Smooth muscle cell (in vitro differentiated cells): Measurements from ENCODE around the gene RSF1. TPM values are rescaled to one million over a fixed set of nuclear protein-coding genes. Genes with fewer than 3 reads are reported as not detected.

Experiments
- DNase-seq: peaks from one replicate; lab custom pipeline; 2025; ENCODE audit not compliant: unreplicated experiment; lab: John Stamatoyannopoulos, UW
- H2AFZ ChIP-seq: fragments of 200-600 bp; sonication (generic); 2 replicates; pipeline ENCODE4 v1.6.0; 2016; ENCODE audit warnings: antibody characterized with exemption, low read depth, mild to moderate bottlenecking
- H3F3A ChIP-seq: fragments of 200-600 bp; sonication (generic); 2 replicates; pipeline ENCODE4 v1.6.0; 2017; ENCODE audit warnings: antibody characterized with exemption, low read depth
- H3K27ac ChIP-seq: fragments of 200-600 bp; sonication (generic); 2 replicates; pipeline ENCODE4 v1.5.1; 2016; ENCODE audit warnings: low read depth, mild to moderate bottlenecking
- H3K27me3 ChIP-seq: fragments of 200-600 bp; sonication (generic); 2 replicates; pipeline ENCODE4 v1.6.1; 2016; ENCODE audit warnings: low read depth, mild to moderate bottlenecking
- H3K36me3 ChIP-seq: fragments of 200-600 bp; sonication (generic); 2 replicates; pipeline ENCODE4 v1.5.1; 2016; ENCODE audit warnings: low read depth
- H3K4me1 ChIP-seq: fragments of 200-600 bp; sonication (generic); 2 replicates; pipeline ENCODE4 v1.5.1; 2016; ENCODE audit warnings: low read depth
- H3K4me2 ChIP-seq: fragments of 200-600 bp; sonication (generic); 2 replicates; pipeline ENCODE4 v1.6.0; 2016; ENCODE audit warnings: mild to moderate bottlenecking
- H3K4me3 ChIP-seq: fragments of 200-600 bp; sonication (generic); 2 replicates; pipeline ENCODE4 v1.5.1; 2016; ENCODE audit warnings: mild to moderate bottlenecking
- H3K79me2 ChIP-seq: fragments of 200-600 bp; sonication (generic); 2 replicates; pipeline ENCODE4 v1.6.0; 2016; ENCODE audit warnings: low read depth, mild to moderate bottlenecking
- H3K9ac ChIP-seq: fragments of 200-600 bp; sonication (generic); 2 replicates; pipeline ENCODE4 v1.6.0; 2016; ENCODE audit warnings: low read depth
- H3K9me3 ChIP-seq: fragments of 200-600 bp; sonication (generic); replicated peaks from 2 replicates; pipeline ENCODE4 v1.5.1; 2016; ENCODE audit warnings: low read depth
- H4K20me1 ChIP-seq: fragments of 200-600 bp; sonication (generic); 2 replicates; pipeline ENCODE4 v1.6.0; 2016; ENCODE audit warnings: low read depth
- WGBS: methylation state at CpG from one replicate; pipeline ENCODE4 v1.1.7; 2016; ENCODE audit warnings: low lambda C conversion rate; 5-methylcytosine and 5-hydroxymethylcytosine counted together
- polyA plus RNA-seq: library from polyadenylated mRNA; unstranded; fragments of >200 nt; fragmentation: Nextera tagmentation; extraction: Ambion mirVana; gene quantifications from 2 replicates; pipeline ENCODE4 v1.2.1, GENCODE V29; 2016
- total RNA-seq: library from RNA; depleted of rRNA; stranded (reverse); fragments of >200 nt; gene quantifications from 2 replicates; pipeline ENCODE4 v1.2.3, GENCODE V29; 2014
- TF ChIP-seq, protein P1 (sequence below): fragments of 200-600 bp; sonication (generic); IDR thresholded peaks from 2 replicates; pipeline ENCODE4 v1.5.1; 2017; ENCODE audit warnings: borderline replicate concordance, mild to moderate bottlenecking, antibody characterized with exemption; ENCODE audit not compliant: insufficient read depth, poor library complexity, severe bottlenecking

Gene RSF1
- total and polyA plus RNA-seq, 2 experiments from 2014 or later, result 39.6 to 62.6 TPM

DNA sequence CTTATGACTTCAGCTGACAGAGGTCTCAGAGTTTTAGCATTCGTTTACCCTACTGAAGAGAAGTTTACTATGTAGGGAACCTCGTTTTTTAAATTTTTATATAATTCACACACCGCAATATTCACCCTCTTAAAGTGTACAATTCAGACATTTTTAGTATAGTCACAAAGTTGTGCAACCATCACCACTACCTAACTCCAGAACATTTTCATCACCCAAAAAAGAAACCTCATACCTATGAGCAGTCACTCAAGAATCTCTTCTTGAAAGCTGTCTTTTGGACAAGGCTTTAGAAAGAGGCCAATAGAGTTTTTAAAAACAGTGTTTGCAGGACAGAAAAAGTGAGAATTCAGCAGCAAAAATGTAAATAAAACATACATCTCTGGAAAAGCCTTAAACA is 143.4 kb downstream of the RSF1 start:
- TF ChIP-seq, protein P1, sequence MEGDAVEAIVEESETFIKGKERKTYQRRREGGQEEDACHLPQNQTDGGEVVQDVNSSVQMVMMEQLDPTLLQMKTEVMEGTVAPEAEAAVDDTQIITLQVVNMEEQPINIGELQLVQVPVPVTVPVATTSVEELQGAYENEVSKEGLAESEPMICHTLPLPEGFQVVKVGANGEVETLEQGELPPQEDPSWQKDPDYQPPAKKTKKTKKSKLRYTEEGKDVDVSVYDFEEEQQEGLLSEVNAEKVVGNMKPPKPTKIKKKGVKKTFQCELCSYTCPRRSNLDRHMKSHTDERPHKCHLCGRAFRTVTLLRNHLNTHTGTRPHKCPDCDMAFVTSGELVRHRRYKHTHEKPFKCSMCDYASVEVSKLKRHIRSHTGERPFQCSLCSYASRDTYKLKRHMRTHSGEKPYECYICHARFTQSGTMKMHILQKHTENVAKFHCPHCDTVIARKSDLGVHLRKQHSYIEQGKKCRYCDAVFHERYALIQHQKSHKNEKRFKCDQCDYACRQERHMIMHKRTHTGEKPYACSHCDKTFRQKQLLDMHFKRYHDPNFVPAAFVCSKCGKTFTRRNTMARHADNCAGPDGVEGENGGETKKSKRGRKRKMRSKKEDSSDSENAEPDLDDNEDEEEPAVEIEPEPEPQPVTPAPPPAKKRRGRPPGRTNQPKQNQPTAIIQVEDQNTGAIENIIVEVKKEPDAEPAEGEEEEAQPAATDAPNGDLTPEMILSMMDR, result no peak
- Histone ChIP-seq H3K36me3 (peaks cover 28% of the 10 kb centered on the region), H3K4me2 (no peak overlapping the region), H3K27me3 (no peaks in the 10 kb centered on the region), H3K9me3 (no peaks in the 10 kb centered on the region), H4K20me1 (no peaks in the 10 kb centered on the region), H3F3A (no peaks in the 10 kb centered on the region), H3K79me2 (no peaks in the 10 kb centered on the region), H2AFZ (no peak overlapping the region), H3K4me1 (no peaks in the 10 kb centered on the region), H3K27ac (no peak overlapping the region), H3K4me3 (no peak overlapping the region), H3K9ac (no peak overlapping the region)
- WGBS, result 96% methylated on average over 3 of the region's 3 CpGs
- DNase-seq, result no peak

DNA sequence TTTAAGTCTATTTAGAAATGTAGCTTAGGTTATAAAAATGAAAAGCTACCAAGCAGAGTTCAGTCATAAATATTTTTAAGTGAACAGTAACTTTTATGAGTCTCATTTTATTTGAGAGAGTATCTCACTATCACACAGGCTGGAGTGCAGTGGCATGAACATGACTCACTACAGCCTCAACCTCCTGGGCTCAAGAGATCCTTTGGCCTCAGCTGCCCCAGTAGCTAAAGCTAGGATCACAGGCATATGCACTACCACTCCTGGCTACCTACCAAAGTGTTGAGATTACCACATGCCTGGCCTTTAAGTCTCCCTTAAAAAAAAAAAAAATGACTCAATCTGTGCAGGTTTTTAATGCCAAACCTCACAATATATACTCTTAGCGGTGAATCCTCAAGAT is 148.3 kb downstream of the RSF1 start:
- H2AFZ ChIP-seq, result no peak overlapping the region
- TF ChIP-seq, protein P1, result no peak
- no peak overlapping the region for H3K4me2 ChIP-seq
- DNase-seq, result no peak
- H3K9me3 ChIP-seq, result no peaks in the 10 kb centered on the region
- H3K27me3 ChIP-seq, result no peaks in the 10 kb centered on the region
- peaks cover 35% of the 10 kb centered on the region for H3K36me3 ChIP-seq
- H3K9ac ChIP-seq, result no peak overlapping the region
- peak overlapping the region; percentile 44 for H3K27ac ChIP-seq
- no peaks in the 10 kb centered on the region for H4K20me1 ChIP-seq
- H3K4me3 ChIP-seq, result no peak overlapping the region
- no peaks in the 10 kb centered on the region for H3K4me1 ChIP-seq
- 52% methylated on average over 1 of the region's 1 CpG for WGBS
- H3K79me2 ChIP-seq, result no peaks in the 10 kb centered on the region
- no peaks in the 10 kb centered on the region for H3F3A ChIP-seq

- no peaks in the 10 kb centered on the region for H4K20me1 ChIP-seq
- no peaks in the 10 kb centered on the region for H3F3A ChIP-seq
- DNase-seq, result no peak
- no peaks in the 10 kb centered on the region for H3K4me1 ChIP-seq
- H3K79me2 ChIP-seq, result no peaks in the 10 kb centered on the region
- no peak overlapping the region for H3K4me2 ChIP-seq
- H3K4me3 ChIP-seq, result no peak overlapping the region
- 97% methylated on average over 2 of the region's 2 CpGs for WGBS
- peaks cover 23% of the 10 kb centered on the region for H3K36me3 ChIP-seq
- no peak overlapping the region for H3K9ac ChIP-seq
- TF ChIP-seq, protein P1, result no peak
- H3K9me3 ChIP-seq, result no peaks in the 10 kb centered on the region
- no peaks in the 10 kb centered on the region for H3K27me3 ChIP-seq
- H2AFZ ChIP-seq, result no peak overlapping the region
- H3K27ac ChIP-seq, result no peak overlapping the region
Observed at GRCh38 chr11:77669848-77670511, 150.5 kb downstream of the RSF1 start.

DNA sequence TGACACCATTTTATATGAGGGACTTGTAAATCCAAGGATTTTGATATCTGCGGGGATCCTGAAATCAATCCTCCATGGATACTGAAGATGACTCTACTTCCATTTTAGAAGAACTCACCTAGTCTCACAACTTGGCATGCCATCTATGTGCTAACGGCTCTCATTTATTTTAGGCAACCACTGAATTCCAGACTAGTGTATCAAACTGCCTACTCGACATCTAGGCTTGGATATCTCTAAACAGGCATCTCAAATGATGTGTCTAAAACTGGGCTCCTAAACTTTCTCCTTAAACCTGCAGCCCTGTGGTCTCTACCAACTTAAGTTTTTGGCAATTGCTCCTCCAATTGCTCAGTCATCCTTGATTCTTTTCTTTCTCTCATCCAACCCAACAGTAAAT is 151.8 kb downstream of the RSF1 start:
- H3K79me2 ChIP-seq, result no peaks in the 10 kb centered on the region
- no peaks in the 10 kb centered on the region for H3K27me3 ChIP-seq
- H2AFZ ChIP-seq, result no peak overlapping the region
- H3K9ac ChIP-seq, result no peak overlapping the region
- H3K27ac ChIP-seq, result no peak overlapping the region
- no peaks in the 10 kb centered on the region for H3F3A ChIP-seq
- WGBS, result 81% methylated on average over 3 of the region's 3 CpGs
- no peak overlapping the region for H3K4me3 ChIP-seq
- TF ChIP-seq, protein P1, result no peak
- no peaks in the 10 kb centered on the region for H3K9me3 ChIP-seq
- no peak overlapping the region for H3K4me2 ChIP-seq
- no peak for DNase-seq
- H3K36me3 ChIP-seq, result peaks cover 12% of the 10 kb centered on the region
- no peaks in the 10 kb centered on the region for H4K20me1 ChIP-seq
- H3K4me1 ChIP-seq, result no peaks in the 10 kb centered on the region
